H1 (cell line): ENCODE results near the gene PRF1. TPM values are rescaled to one million over a fixed set of nuclear protein-coding genes. Genes with fewer than 3 reads are reported as not detected.

Experiments used
- CTCF ChIA-PET: fragments of 300-600 bp; sonication (Branson Sonifier 250); formaldehyde crosslinking; loops from one replicate; lab custom pipeline; 2021; ENCODE audit not compliant: partially characterized antibody; lab: Charles Lee
- POLR2A ChIA-PET: fragments of 300-600 bp; sonication (Branson Sonifier 250); formaldehyde crosslinking; loops from one replicate; lab custom pipeline; 2021; ENCODE audit warnings: inconsistent platforms; ENCODE audit not compliant: partially characterized antibody; lab: Charles Lee
- DNase-seq, 2 experiments: peaks; one replicate each; pipeline versions ENCODE4 v3.0.0 to v3.0.0-alpha.2; 2010 to 2022; ENCODE audit warnings: low spot score in 2 of 2, low read depth in 1 of 2, mixed read lengths in 1 of 2
- FAIRE-seq: peaks from 2 replicates; lab custom pipeline; 2011; peaks lifted over from hg19 to GRCh38; lab: Jason Lieb, UNC
- H2AFZ ChIP-seq: 2 replicates; pipeline ENCODE4 v1.8.1; 2012; ENCODE audit warnings: low read length, inconsistent platforms
- H2AK5ac ChIP-seq: 2 replicates; pipeline ENCODE4 v1.6.1; 2013; ENCODE audit warnings: low read depth, low read length
- H2BK120ac ChIP-seq: replicated peaks from 2 replicates; pipeline ENCODE3; 2013; ENCODE audit warnings: low read depth, low read length, inconsistent platforms
- H2BK12ac ChIP-seq: 2 replicates; pipeline ENCODE4 v1.6.1; 2013; ENCODE audit warnings: low read depth, low read length
- H2BK15ac ChIP-seq: 2 replicates; pipeline ENCODE4 v1.6.1; 2013; ENCODE audit warnings: low read length
- H2BK20ac ChIP-seq: 2 replicates; pipeline ENCODE4 v1.6.1; 2013; ENCODE audit warnings: low read length
- H2BK5ac ChIP-seq: 2 replicates; pipeline ENCODE4 v1.6.1; 2013; ENCODE audit warnings: low read depth, low read length
- H3K14ac ChIP-seq: 2 replicates; pipeline ENCODE4 v1.6.1; 2013; ENCODE audit warnings: inconsistent platforms; ENCODE audit not compliant: insufficient read length
- H3K18ac ChIP-seq: 2 replicates; pipeline ENCODE4 v1.6.1; 2013; ENCODE audit warnings: low read length; ENCODE audit errors: extremely low read depth
- H3K23ac ChIP-seq: 2 replicates; pipeline ENCODE4 v1.6.1; 2013; ENCODE audit warnings: inconsistent platforms; ENCODE audit not compliant: insufficient read length
- H3K23me2 ChIP-seq: 2 replicates; pipeline ENCODE4 v1.6.1; 2013; ENCODE audit warnings: low read depth, low read length
- H3K27ac ChIP-seq: 2 replicates; pipeline ENCODE4 v1.6.1; 2011; ENCODE audit warnings: low read depth, low read length, inconsistent platforms
- H3K27me3 ChIP-seq, 4 experiments: replicated peaks in 1 of 4; 1 replicate in 1 of 4; 2 replicates in 3 of 4; pipeline versions ENCODE4 v1.6.1 to v1.8.1; 2011 to 2013; ENCODE audit warnings: low read length in 3 of 4, mild to moderate bottlenecking in 3 of 4, inconsistent platforms in 2 of 4, mixed read lengths in 2 of 4, moderate library complexity in 1 of 4; ENCODE audit not compliant: control insufficient read depth in 3 of 4, insufficient read depth in 3 of 4; ENCODE audit errors: extremely low read depth in 1 of 4
- H3K36me3 ChIP-seq, 4 experiments: 2 replicates each; pipeline versions ENCODE4 v1.6.1 to v1.8.1; 2011 to 2013; ENCODE audit warnings: mild to moderate bottlenecking in 4 of 4, low read length in 3 of 4, moderate library complexity in 2 of 4, control low read depth in 1 of 4, inconsistent platforms in 1 of 4; ENCODE audit not compliant: insufficient read depth in 4 of 4, control insufficient read depth in 2 of 4
- H3K4ac ChIP-seq: replicated peaks from 2 replicates; pipeline ENCODE3; 2013; ENCODE audit warnings: low read length, low read depth, mixed read lengths, inconsistent platforms; ENCODE audit not compliant: insufficient read length
- H3K4me1 ChIP-seq, 4 experiments: replicated peaks in 1 of 4; 1 replicate in 1 of 4; 2 replicates in 3 of 4; pipeline versions ENCODE4 v1.6.1 to v1.8.1; 2011 to 2013; ENCODE audit warnings: low read length in 3 of 4, inconsistent platforms in 2 of 4, mixed read lengths in 1 of 4; ENCODE audit not compliant: insufficient read depth in 4 of 4, control insufficient read depth in 3 of 4
- H3K4me2 ChIP-seq, 2 experiments: 2 replicates each; pipeline versions ENCODE4 v1.6.1 to v1.8.1; 2011 to 2013; ENCODE audit warnings: low read depth in 2 of 2, low read length in 2 of 2, control low read depth in 1 of 2, inconsistent platforms in 1 of 2, mild to moderate bottlenecking in 1 of 2; ENCODE audit not compliant: insufficient read depth in 1 of 2
- H3K4me3 ChIP-seq, 4 experiments: fragments of 200-600, 300-600 bp in 1 of 4; sonication (generic), shearing (Covaris generic), sonication (Bioruptor Twin) in 1 of 4; 2 replicates each; pipeline versions ENCODE4 v1.5.1 to v1.8.1; 2011 to 2016; ENCODE audit warnings: low read length in 4 of 4, low read depth in 3 of 4, control low read depth in 2 of 4, inconsistent platforms in 2 of 4, mild to moderate bottlenecking in 2 of 4, mixed read lengths in 1 of 4, moderate library complexity in 1 of 4; ENCODE audit not compliant: insufficient read depth in 2 of 4; ENCODE audit errors: extremely low read depth in 1 of 4
- H3K56ac ChIP-seq: replicated peaks from 2 replicates; pipeline ENCODE3; 2013; ENCODE audit warnings: low read depth, mild to moderate bottlenecking, mixed read lengths, low read length, inconsistent platforms; ENCODE audit not compliant: insufficient read length
- H3K79me1 ChIP-seq: 2 replicates; pipeline ENCODE4 v1.6.1; 2013; ENCODE audit warnings: low read depth, low read length, control low read depth
- H3K79me2 ChIP-seq, 2 experiments: 2 replicates each; pipeline versions ENCODE4 v1.6.1 to v1.8.1; 2012 to 2013; ENCODE audit warnings: low read length in 2 of 2, mild to moderate bottlenecking in 2 of 2, inconsistent platforms in 1 of 2; ENCODE audit not compliant: insufficient read depth in 2 of 2, control insufficient read depth in 1 of 2
- H3K9ac ChIP-seq, 4 experiments: replicated peaks in 1 of 4; 1 replicate in 1 of 4; 2 replicates in 3 of 4; pipeline versions ENCODE4 v1.6.1 to v1.8.1; 2011 to 2013; ENCODE audit warnings: low read depth in 3 of 4, low read length in 3 of 4, control low read depth in 2 of 4, mild to moderate bottlenecking in 2 of 4, moderate library complexity in 2 of 4, inconsistent platforms in 1 of 4; ENCODE audit errors: extremely low read depth in 1 of 4
- H3K9me3 ChIP-seq, 2 experiments: 2 replicates each; pipeline versions ENCODE4 v1.6.1 to v1.8.1; 2012 to 2013; ENCODE audit warnings: mild to moderate bottlenecking in 2 of 2, moderate library complexity in 2 of 2, control low read depth in 1 of 2, inconsistent platforms in 1 of 2, low read depth in 1 of 2, low read length in 1 of 2, mixed read lengths in 1 of 2; ENCODE audit not compliant: insufficient read depth in 2 of 2
- H4K20me1 ChIP-seq, 2 experiments: replicated peaks in 1 of 2; 2 replicates each; pipeline versions ENCODE3 to v1.8.1; 2011 to 2013; ENCODE audit warnings: inconsistent platforms in 2 of 2, low read length in 2 of 2, mild to moderate bottlenecking in 1 of 2; ENCODE audit not compliant: insufficient read depth in 2 of 2, control insufficient read depth in 1 of 2
- H4K5ac ChIP-seq: 2 replicates; pipeline ENCODE4 v1.6.1; 2013; ENCODE audit warnings: low read length, low read depth, mixed read lengths, inconsistent platforms; ENCODE audit not compliant: insufficient read length
- H4K8ac ChIP-seq: 2 replicates; pipeline ENCODE4 v1.8.0; 2013; ENCODE audit warnings: mild to moderate bottlenecking, moderate library complexity, low read length, inconsistent platforms; ENCODE audit not compliant: insufficient read depth; ENCODE audit errors: extremely low read depth
- H4K91ac ChIP-seq: replicated peaks from 2 replicates; pipeline ENCODE3; 2013; ENCODE audit warnings: low read length, mixed read lengths, inconsistent platforms; ENCODE audit not compliant: insufficient read length
- BCL11A ChIP-seq, 2 experiments: IDR thresholded peaks; one replicate each; pipeline ENCODE4 v1.6.1; 2011; ENCODE audit warnings: low read depth in 2 of 2, low read length in 2 of 2, mild to moderate bottlenecking in 2 of 2
- E2F6 ChIP-seq: IDR thresholded peaks from 2 replicates; pipeline ENCODE4 v1.6.1; 2012; ENCODE audit warnings: inconsistent platforms
- WGBS, 2 experiments: shearing (Covaris generic) in 1 of 2; methylation state at CpG; one replicate each; pipeline versions ENCODE4 v1.1.6 to v1.1.7; 2013 to 2015; ENCODE audit warnings: low lambda C conversion rate in 2 of 2, mixed read lengths in 2 of 2, inconsistent platforms in 1 of 2, low coverage in 1 of 2, missing lambda C conversion rate in 1 of 2; ENCODE audit not compliant: insufficient replicate concordance in 2 of 2, insufficient coverage in 1 of 2, insufficient read length in 1 of 2; ENCODE audit errors: extremely low coverage in 1 of 2, missing lambda C conversion rate in 1 of 2; 5-methylcytosine and 5-hydroxymethylcytosine counted together
- polyA plus RNA-seq, 7 experiments: library from polyadenylated mRNA; depleted of rRNA in 3 of 7; stranded (reverse) in 5 of 7; unstranded in 2 of 7; fragments of >200 nt in 5 of 7; fragments of 200-250 nt in 2 of 7; gene quantifications; 1 replicate in 5 of 7; 2 replicates in 1 of 7; 4 replicates in 1 of 7; pipeline versions ENCODE4 v1.2.1 to v1.2.3, GENCODE V29; 2011 to 2013; ENCODE audit warnings: missing spikeins in 2 of 7, mixed read lengths in 2 of 7
- total RNA-seq: library from RNA; stranded (reverse); fragmentation: NEBNext Ultra II Directional; extraction: Animal tissue kit (Norgen Biotek cat#: 25700); gene quantifications from 2 replicates; pipeline ENCODE4 v1.2.1, GENCODE V29; 2021

The PRF1 gene
- total and polyA plus RNA-seq, 2 of the 8 experiments (the other 6 are each of a cell fraction or from before 2014, with no cell fraction given): 0.15 TPM; not detected in 1

GRCh38 chr10:70575874-70576802 lies 26.4 kb downstream of the PRF1 start:
- no peak overlapping the region for H2BK5ac ChIP-seq
- no peak overlapping the region for H3K14ac ChIP-seq
- TF ChIP-seq BCL11A (IDR thresholded peaks at IDR 0.05; ENCODE audit: low read depth in 2 of 2, low read length in 2 of 2): no peak
- no peak for TF ChIP-seq E2F6
- no peak for FAIRE-seq
- H4K5ac ChIP-seq: no peak overlapping the region
- H3K9ac ChIP-seq: no peak overlapping the region
- H2BK20ac ChIP-seq: no peak overlapping the region
- H2BK12ac ChIP-seq: no peak overlapping the region
- 78% methylated on average over 12 of the region's 12 CpGs; no CpG with 5 or more reads in 1 of the 2 experiments for WGBS, 2 experiments
- H3K27me3 ChIP-seq: no peaks in the 10 kb centered on the region
- DNase-seq: no peak
- H3K27ac ChIP-seq: no peak overlapping the region
- CTCF ChIA-PET: interaction anchor here (0.7 to 2.0 kb wide), 6 partner anchors 16 to 183 kb away, joined by 3 to 8 read pairs (median 4); no protein-coding TSS in a partner anchor
- peaks cover 0 to 2% of the 10 kb centered on the region in 2 experiments for H4K20me1 ChIP-seq
- POLR2A ChIA-PET: interaction anchor here (0.6 kb wide), 1 partner anchor 282 kb away, joined by 3 read pairs; no protein-coding TSS in a partner anchor
- H3K23ac ChIP-seq: no peak overlapping the region
- H3K79me2 ChIP-seq: no peaks in the 10 kb centered on the region
- H3K36me3 ChIP-seq: no peaks in the 10 kb centered on the region
- no peak overlapping the region for H3K18ac ChIP-seq
- no peak overlapping the region for H4K8ac ChIP-seq
- H3K9me3 ChIP-seq: no peaks in the 10 kb centered on the region
- no peak overlapping the region for H3K56ac ChIP-seq
- no peak overlapping the region for H2BK15ac ChIP-seq
- no peak overlapping the region for H3K4me3 ChIP-seq
- H4K91ac ChIP-seq: no peak overlapping the region
- no peak overlapping the region for H2BK120ac ChIP-seq
- no peaks in the 10 kb centered on the region for H3K79me1 ChIP-seq
- H3K4ac ChIP-seq: no peak overlapping the region
- H3K23me2 ChIP-seq: no peaks in the 10 kb centered on the region; the same call in 1 of the 2 replicates
- no peak overlapping the region for H2AK5ac ChIP-seq
- H3K4me1 ChIP-seq: no peaks in the 10 kb centered on the region
- H2AFZ ChIP-seq: no peak overlapping the region
- no peak overlapping the region for H3K4me2 ChIP-seq
